GM12878 (cell line): Measurements from ENCODE around the gene FTO. TPM values are rescaled to one million over a fixed set of nuclear protein-coding genes. Genes with fewer than 3 reads are reported as not detected.

Experiments
- ATAC-seq: fragments of 200-7000 bp; cut with Tn5 transposase; 3 replicates; pipeline ENCODE4 v1.9.1; 2020; ENCODE audit warnings: mild to moderate bottlenecking, moderate library complexity
- BruUV-seq: library from RNA; stranded (reverse); fragments of 400-500 nt; replicated peaks from 2 replicates; lab custom pipeline; 2021; lab: Mats Ljungman, UMichigan
- CTCF ChIA-PET: fragments of 300-600 bp; sonication (Branson Sonifier 250); formaldehyde crosslinking; extraction: SDS; loops from one replicate; lab custom pipeline; 2021; ENCODE audit warnings: inconsistent platforms; lab: Yijun Ruan, JAX
- POLR2A ChIA-PET: fragments of 350-600 bp; formaldehyde crosslinking; extraction: SDS; loops from one replicate; lab custom pipeline; 2021; ENCODE audit warnings: inconsistent platforms; lab: Charles Lee
- RAD21 ChIA-PET: fragments of 300-600 bp; sonication (Branson Sonifier 250); formaldehyde crosslinking; loops from one replicate; lab custom pipeline; 2023; ENCODE audit warnings: antibody characterized with exemption; ENCODE audit not compliant: unreplicated experiment; lab: Charles Lee
- SMC1A ChIA-PET: fragments of 300-600 bp; sonication (Branson Sonifier 250); formaldehyde crosslinking; loops from one replicate; lab custom pipeline; 2023; ENCODE audit not compliant: unreplicated experiment, uncharacterized antibody; lab: Charles Lee
- DNase-seq: peaks from one replicate; pipeline ENCODE4 v3.0.0-alpha.2; 2011; ENCODE audit warnings: low read depth, low spot score
- FAIRE-seq: peaks from 3 replicates; lab custom pipeline; 2011; peaks lifted over from hg19 to GRCh38; lab: Jason Lieb, UNC
- H2AFZ ChIP-seq: 2 replicates; pipeline ENCODE4 v1.6.0; 2011; ENCODE audit warnings: low read depth, low read length, control low read depth; ENCODE audit not compliant: control insufficient read depth
- H3K27ac ChIP-seq: 2 replicates; pipeline ENCODE4 v1.5.1; 2011; ENCODE audit warnings: control low read depth; ENCODE audit not compliant: control insufficient read depth, insufficient read depth
- H3K27me3 ChIP-seq, 2 experiments: replicated peaks in 1 of 2; 2 replicates each; pipeline versions ENCODE4 v1.6.0 to v1.6.1; 2011; ENCODE audit warnings: low read length in 1 of 2; ENCODE audit not compliant: control insufficient read depth in 2 of 2, insufficient read depth in 2 of 2
- H3K36me3 ChIP-seq, 2 experiments: 2 replicates each; pipeline ENCODE4 v1.5.1; 2011; ENCODE audit warnings: low read length in 1 of 2; ENCODE audit not compliant: control insufficient read depth in 2 of 2, insufficient read depth in 2 of 2
- H3K4me1 ChIP-seq: 2 replicates; pipeline ENCODE4 v1.6.1; 2011; ENCODE audit warnings: mild to moderate bottlenecking, low read length, moderate library complexity, mixed read lengths; ENCODE audit not compliant: control insufficient read depth, insufficient read depth
- H3K4me2 ChIP-seq: 2 replicates; pipeline ENCODE4 v1.6.0; 2011; ENCODE audit warnings: control low read depth; ENCODE audit not compliant: control insufficient read depth, insufficient read depth
- H3K4me3 ChIP-seq: fragments of 200-600 bp; sonication (generic); 2 replicates; pipeline ENCODE4 v1.5.1; 2016
- H3K79me2 ChIP-seq: 2 replicates; pipeline ENCODE4 v1.6.0; 2011; ENCODE audit warnings: low read length; ENCODE audit not compliant: control insufficient read depth, insufficient read depth
- H3K9ac ChIP-seq: 2 replicates; pipeline ENCODE4 v1.8.0; 2011; ENCODE audit warnings: low read length, control low read depth, mixed read lengths; ENCODE audit not compliant: control insufficient read depth, insufficient read depth
- H3K9me3 ChIP-seq: replicated peaks from 3 replicates; pipeline ENCODE4 v1.5.1; 2011; ENCODE audit warnings: mild to moderate bottlenecking, low read length; ENCODE audit not compliant: control insufficient read depth, insufficient read depth
- H4K20me1 ChIP-seq: 2 replicates; pipeline ENCODE4 v1.6.0; 2011; ENCODE audit not compliant: control insufficient read depth, insufficient read depth
- ATF7 ChIP-seq: fragments of 450-650 bp; IDR thresholded peaks from 2 replicates; pipeline ENCODE4 v1.6.1; 2016; ENCODE audit warnings: low read depth, mild to moderate bottlenecking
- BCLAF1 ChIP-seq: fragments of 450-650 bp; IDR thresholded peaks from 2 replicates; pipeline ENCODE4 v1.6.1; 2017; ENCODE audit warnings: antibody characterized with exemption, mild to moderate bottlenecking, moderate library complexity
- GATAD2B ChIP-seq: fragments of 450-650 bp; conservative IDR thresholded peaks from 2 replicates; pipeline ENCODE4 v1.6.1; 2017; ENCODE audit warnings: low read depth, mild to moderate bottlenecking, moderate library complexity
- HDAC2 ChIP-seq: fragments of 200-600 bp; sonication (generic); IDR thresholded peaks from 2 replicates; pipeline ENCODE4 v1.6.1; 2017
- MLLT1 ChIP-seq: fragments of 450-650 bp; IDR thresholded peaks from 2 replicates; pipeline ENCODE4 v1.6.1; 2016; ENCODE audit warnings: mild to moderate bottlenecking
- NR2C1 ChIP-seq: fragments of 450-650 bp; IDR thresholded peaks from 2 replicates; pipeline ENCODE4 v1.6.1; 2017; ENCODE audit warnings: antibody characterized with exemption, mild to moderate bottlenecking, moderate library complexity
- RUNX3 ChIP-seq: IDR thresholded peaks from 2 replicates; pipeline ENCODE4 v1.6.1; 2012; ENCODE audit warnings: low read length, inconsistent platforms
- SMAD5 ChIP-seq: IDR thresholded peaks from 2 replicates; pipeline ENCODE4 v1.6.1; 2016; ENCODE audit warnings: antibody characterized with exemption, low read depth
- SP1 ChIP-seq: IDR thresholded peaks from one replicate; pipeline ENCODE4 v1.6.1; 2011; ENCODE audit warnings: low read depth, low read length
- SRF ChIP-seq, 2 experiments: IDR thresholded peaks; 2 replicates each; pipeline ENCODE4 v1.6.1; 2011; ENCODE audit warnings: low read depth in 2 of 2, low read length in 2 of 2, mild to moderate bottlenecking in 1 of 2, moderate library complexity in 1 of 2
- TCF12 ChIP-seq: IDR thresholded peaks from 2 replicates; pipeline ENCODE4 v1.6.1; 2011; ENCODE audit warnings: low read depth, mild to moderate bottlenecking, low read length
- YY1 ChIP-seq: IDR thresholded peaks from 2 replicates; pipeline ENCODE4 v1.6.1; 2011; ENCODE audit warnings: low read depth, mild to moderate bottlenecking, low read length
- ZNF384 ChIP-seq: IDR thresholded peaks from 2 replicates; pipeline ENCODE4 v1.6.1; 2012; ENCODE audit warnings: low read depth, mild to moderate bottlenecking, low read length, improper control_type of control experiment, borderline replicate concordance
- WGBS: methylation state at CpG from one replicate; pipeline ENCODE4 v1.1.6; 2016; ENCODE audit warnings: low lambda C conversion rate; ENCODE audit not compliant: insufficient replicate concordance, insufficient coverage; ENCODE audit errors: missing lambda C conversion rate; 5-methylcytosine and 5-hydroxymethylcytosine counted together
- in situ Hi-C: fragments of 300-500 bp; cut with MboI; formaldehyde crosslinking; loops from 9 replicates; pipeline ENCODE4 v1.14.3; 2018; ENCODE audit warnings: mixed read lengths
- intact Hi-C: fragments of 100-400 bp; cut with micrococcal nuclease; formaldehyde crosslinking; loops from one replicate; pipeline ENCODE4 v1.14.2; 2022; ENCODE audit not compliant: unreplicated experiment
- polyA plus RNA-seq, 11 experiments: library from polyadenylated mRNA; depleted of rRNA in 4 of 11; unstranded in 6 of 11; stranded (reverse) in 5 of 11; fragments of >200 nt; fragmentation: Nextera tagmentation in 4 of 11; fragmentation: Illumina TruSeq in 1 of 11; extraction: Ambion mirVana in 4 of 11; extraction: Trizol in 1 of 11; gene quantifications; 1 replicate in 1 of 11; 2 replicates in 10 of 11; pipeline versions ENCODE4 v1.2.1 to v1.2.3, GENCODE V29; 2011 to 2016; ENCODE audit warnings: inconsistent platforms in 2 of 11, missing spikeins in 2 of 11, low read depth in 1 of 11
- total RNA-seq, 4 experiments: library from RNA; depleted of rRNA in 3 of 4; stranded (reverse); fragments of >200 nt in 3 of 4; fragmentation: Illumina TruSeq in 1 of 4; extraction: Trizol in 1 of 4; gene quantifications; 2 replicates each; pipeline versions ENCODE4 v1.2.1 to v1.2.3, GENCODE V29; 2013 to 2021

The FTO gene
- total and polyA plus RNA-seq, 10 of the 15 experiments (the other 5 are each of a cell fraction or from before 2014, with no cell fraction given): 20.1 to 55.0 (median 47.0) TPM

GRCh38 chr16:53895433-53895832 is 191.5 kb downstream of the FTO start (continued):
- TF ChIP-seq BCLAF1: no peak

- Histone ChIP-seq H3K4me3 (no peak overlapping the region), H3K27me3 (no peaks in the 10 kb centered on the region), H3K9ac (no peak overlapping the region), H2AFZ (no peak overlapping the region), H3K79me2 (no peaks in the 10 kb centered on the region), H3K27ac (no peak overlapping the region), H3K9me3 (no peaks in the 10 kb centered on the region), H4K20me1 (no peaks in the 10 kb centered on the region), H3K4me1 (no peaks in the 10 kb centered on the region), H3K4me2 (no peak overlapping the region), H3K36me3 (no peaks in the 10 kb centered on the region)
- intact Hi-C loops: loop anchor here (10.0 kb wide), 1 partner anchor 341 kb away; no protein-coding TSS in a partner anchor
- ChIA-PET SMC1A (interaction anchor here (0.5 to 1.3 kb wide), 2 partner anchors 346 to 1370 kb away, joined by 3 read pairs; no protein-coding TSS in a partner anchor), POLR2A (no interaction called here), RAD21 (interaction anchor here (1.0 kb wide), 1 partner anchor 347 kb away, joined by 3 read pairs; no protein-coding TSS in a partner anchor), CTCF (interaction anchor here (1.0 to 2.3 kb wide), 4 partner anchors 9 to 122 kb away, joined by 3 to 7 read pairs (median 4); no protein-coding TSS in a partner anchor)
- ATAC-seq (no peak), DNase-seq (no peak), FAIRE-seq (no peak)
- 100% methylated on average over 2 of the region's 2 CpGs for WGBS
- in situ Hi-C loops: no loop called here
- TF ChIP-seq HDAC2: no peak
- TF ChIP-seq ATF7: no peak
- TF ChIP-seq YY1: no peak
- no peak for TF ChIP-seq GATAD2B
- TF ChIP-seq SRF (IDR thresholded peaks at IDR 0.05; ENCODE audit: low read depth in 2 of 2, low read length in 2 of 2): no peak
- no peak for TF ChIP-seq SMAD5
- no peak for TF ChIP-seq NR2C1
- no peak for TF ChIP-seq RUNX3
- TF ChIP-seq ZNF384: no peak
- no peak for TF ChIP-seq MLLT1
- no peak for TF ChIP-seq TCF12
- TF ChIP-seq SP1: no peak
- no TSS peak for BruUV-seq
Measured at GRCh38 chr16:53895851-53896250, 191.9 kb downstream of the FTO start.
